ENCODE measurements around the gene ARVCF.

The ARVCF gene

DNA sequence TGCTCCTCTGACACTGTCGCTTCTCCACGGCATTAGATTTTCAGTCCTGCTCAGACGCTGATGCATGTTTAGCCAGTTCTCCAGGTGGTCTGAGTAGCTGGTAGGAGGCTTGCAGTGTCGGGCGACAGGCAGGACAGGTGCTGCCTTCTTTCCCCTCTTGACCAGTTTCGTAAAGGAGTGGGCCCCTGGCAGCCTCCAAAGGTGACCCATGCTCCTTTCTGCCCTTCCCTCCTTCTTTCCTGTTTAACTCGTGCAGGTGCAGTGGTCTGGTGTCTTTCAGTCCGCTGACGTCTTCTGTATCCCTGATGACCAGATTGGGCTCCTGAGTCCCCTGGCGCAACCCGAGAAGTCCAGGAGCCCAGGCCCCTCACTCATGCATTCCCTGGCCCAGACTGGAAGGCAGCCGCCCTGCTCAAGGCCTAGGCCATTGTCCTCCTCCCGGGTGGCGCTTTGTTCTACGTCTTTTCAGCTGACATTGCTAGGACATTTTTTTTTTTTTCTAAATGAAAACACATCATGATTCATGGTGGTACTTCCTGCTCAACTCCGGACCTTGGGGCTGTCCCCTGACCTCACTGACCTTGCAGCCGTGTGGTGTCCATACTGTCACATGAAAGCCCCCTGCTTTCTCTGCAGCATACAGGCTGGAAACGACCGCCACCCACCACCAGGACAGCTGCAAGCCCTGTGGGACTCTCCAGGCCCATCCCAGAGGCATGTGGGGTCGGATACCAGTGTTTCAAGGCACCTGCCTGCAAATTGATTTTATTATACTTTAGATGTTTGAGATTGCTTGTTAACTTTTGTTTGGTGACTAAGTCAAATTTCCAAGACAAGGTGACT is 49.5 kb downstream of the ARVCF start:
- Histone ChIP-seq H3K27ac (ENCODE audit: insufficient read depth, low read length, poor library complexity, severe bottlenecking) (no peak overlapping the region), H3K4me3 (ENCODE audit: insufficient read depth, low read depth, low read length, poor library complexity, severe bottlenecking) (no peak overlapping the region), H3K36me3 (ENCODE audit: control insufficient read depth, insufficient read depth, low read length) (peaks cover 4% of the 10 kb centered on the region), H3K4me1 (ENCODE audit: control insufficient read depth, insufficient read depth, low read length, poor library complexity, severe bottlenecking) (peaks cover 4% of the 10 kb centered on the region), H3K27me3 (replicated peaks; ENCODE audit: control insufficient read depth, insufficient read depth, low read length, poor library complexity, severe bottlenecking) (no peaks in the 10 kb centered on the region), H3K9me3 (ENCODE audit: control insufficient read depth, low read length) (no peaks in the 10 kb centered on the region)
- no peak for DNase-seq

DNA sequence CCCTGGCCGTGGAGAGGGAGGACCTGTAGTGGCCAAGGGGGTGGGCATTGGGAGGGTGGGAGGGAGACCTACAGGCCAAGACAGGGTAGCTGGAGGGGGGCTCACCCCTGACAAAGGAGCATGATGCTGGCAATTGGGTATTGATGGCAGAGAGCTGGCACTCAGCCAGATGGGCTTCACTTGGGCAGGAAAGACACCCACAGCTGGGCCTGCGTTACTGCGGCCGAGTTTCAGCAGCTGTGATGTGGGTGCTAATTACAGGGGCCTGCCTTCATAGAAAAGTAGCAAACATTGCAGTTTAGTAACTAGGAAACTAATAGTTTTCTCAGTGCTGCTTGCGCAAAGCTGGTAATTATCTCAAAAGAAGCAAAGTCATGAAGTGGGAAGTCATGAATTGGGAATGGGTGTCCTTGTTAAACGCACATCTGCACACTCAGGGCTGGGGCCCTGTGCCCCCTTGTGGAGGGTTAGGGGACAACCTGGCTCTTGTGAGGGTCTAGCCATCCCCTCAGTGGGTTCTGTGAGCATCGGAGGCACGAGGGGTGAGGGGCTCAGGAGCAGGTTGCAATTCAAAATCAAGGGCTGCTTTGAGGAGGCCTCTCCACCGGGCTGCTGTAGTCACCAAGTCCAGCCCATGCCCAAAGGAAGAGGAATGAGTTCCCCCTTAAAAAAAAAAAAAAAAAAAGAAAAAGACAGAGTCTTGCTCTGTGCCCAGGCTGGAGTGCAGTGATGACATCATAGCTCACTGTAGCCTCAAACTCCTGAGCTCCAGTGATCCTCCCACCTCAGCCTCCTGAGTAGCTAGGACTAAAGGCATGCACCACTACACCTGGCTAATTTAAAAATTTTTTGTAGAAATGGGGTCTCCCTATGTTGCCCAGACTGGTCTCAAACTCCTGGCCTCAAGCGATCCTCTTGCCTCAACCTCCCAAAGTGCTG is 50.6 kb downstream of the ARVCF start:
- no peaks in the 10 kb centered on the region for H3K9me3 ChIP-seq (ENCODE audit: control insufficient read depth, low read length)
- no peak for DNase-seq
- peaks cover 4% of the 10 kb centered on the region for H3K4me1 ChIP-seq (ENCODE audit: control insufficient read depth, insufficient read depth, low read length, poor library complexity, severe bottlenecking)
- H3K27ac ChIP-seq (ENCODE audit: insufficient read depth, low read length, poor library complexity, severe bottlenecking) = no peak overlapping the region
- no peak overlapping the region for H3K4me3 ChIP-seq (ENCODE audit: insufficient read depth, low read depth, low read length, poor library complexity, severe bottlenecking)
- H3K36me3 ChIP-seq (ENCODE audit: control insufficient read depth, insufficient read depth, low read length) = peaks cover 4% of the 10 kb centered on the region
- H3K27me3 ChIP-seq (replicated peaks; ENCODE audit: control insufficient read depth, insufficient read depth, low read length, poor library complexity, severe bottlenecking) = no peaks in the 10 kb centered on the region

DNA sequence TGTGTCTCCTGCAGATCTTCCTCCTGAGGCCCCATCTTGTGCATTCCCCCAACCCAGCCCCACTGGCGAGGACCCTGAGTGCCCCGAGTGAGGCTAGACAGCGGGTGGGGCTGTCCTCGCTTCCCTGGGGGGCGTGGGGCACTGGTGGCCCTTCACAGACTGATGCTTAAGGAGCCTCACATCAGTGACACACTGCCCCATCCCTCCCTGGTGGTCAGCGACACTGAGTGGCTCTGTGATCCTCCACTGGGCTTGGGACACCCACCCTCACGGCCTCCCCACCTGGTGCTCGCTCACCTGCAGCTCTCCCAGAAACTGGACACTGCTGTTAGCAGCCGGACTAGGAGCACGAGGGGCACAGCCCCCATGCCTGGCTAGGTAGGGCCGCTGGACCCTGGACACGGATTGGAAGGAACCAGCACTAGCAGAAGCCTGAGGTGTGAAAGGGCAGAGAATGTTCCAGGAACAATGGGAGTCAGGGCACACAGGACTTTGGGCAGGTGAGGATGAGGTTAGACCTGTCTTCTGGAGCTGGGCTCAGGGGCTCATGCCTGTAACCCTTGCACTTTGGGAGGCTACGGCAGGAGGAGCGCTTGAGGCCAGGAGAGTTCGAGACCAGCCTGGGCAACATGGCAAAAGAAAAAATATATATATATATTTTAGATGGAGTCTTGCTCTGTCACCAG is 51.8 kb downstream of the ARVCF start:
- Histone ChIP-seq H3K4me3 (ENCODE audit: insufficient read depth, low read depth, low read length, poor library complexity, severe bottlenecking) (no peak overlapping the region), H3K4me1 (ENCODE audit: control insufficient read depth, insufficient read depth, low read length, poor library complexity, severe bottlenecking) (no peaks in the 10 kb centered on the region), H3K9me3 (ENCODE audit: control insufficient read depth, low read length) (no peaks in the 10 kb centered on the region), H3K36me3 (ENCODE audit: control insufficient read depth, insufficient read depth, low read length) (peaks cover 4% of the 10 kb centered on the region), H3K27me3 (replicated peaks; ENCODE audit: control insufficient read depth, insufficient read depth, low read length, poor library complexity, severe bottlenecking) (no peaks in the 10 kb centered on the region), H3K27ac (ENCODE audit: insufficient read depth, low read length, poor library complexity, severe bottlenecking) (no peak overlapping the region)
- DNase-seq = no peak

DNA sequence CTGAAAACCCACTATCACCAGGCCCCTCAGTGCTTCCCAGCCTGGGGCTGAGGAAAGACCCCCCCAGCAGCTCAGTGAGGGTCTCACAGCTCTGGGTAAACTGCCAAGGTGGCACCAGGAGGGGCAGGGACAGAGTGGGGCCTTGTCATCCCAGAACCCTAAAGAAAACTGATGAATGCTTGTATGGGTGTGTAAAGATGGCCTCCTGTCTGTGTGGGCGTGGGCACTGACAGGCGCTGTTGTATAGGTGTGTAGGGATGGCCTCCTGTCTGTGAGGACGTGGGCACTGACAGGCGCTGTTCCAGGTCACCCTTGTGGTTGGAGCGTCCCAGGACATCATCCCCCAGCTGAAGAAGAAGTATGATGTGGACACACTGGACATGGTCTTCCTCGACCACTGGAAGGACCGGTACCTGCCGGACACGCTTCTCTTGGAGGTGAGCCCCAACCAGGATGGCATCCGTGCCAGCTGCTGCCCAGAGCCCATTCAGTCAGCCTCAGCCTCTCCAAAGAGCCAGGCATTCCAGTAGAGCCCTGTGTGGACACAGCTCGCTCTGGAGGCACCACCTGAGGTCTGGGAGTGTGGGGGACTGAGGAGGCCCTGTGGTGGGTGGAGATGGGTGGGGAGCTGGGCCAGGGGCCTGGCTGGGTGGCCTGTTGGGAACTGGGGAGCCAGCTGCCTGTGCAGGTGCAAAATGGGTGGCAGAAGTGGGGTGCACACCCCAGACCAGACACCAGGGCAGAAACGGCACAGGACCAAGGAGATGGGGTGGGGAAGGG is 52.6 kb downstream of the ARVCF start:
- Histone ChIP-seq H3K9me3 (ENCODE audit: control insufficient read depth, low read length) (no peaks in the 10 kb centered on the region), H3K4me1 (ENCODE audit: control insufficient read depth, insufficient read depth, low read length, poor library complexity, severe bottlenecking) (no peaks in the 10 kb centered on the region), H3K27ac (ENCODE audit: insufficient read depth, low read length, poor library complexity, severe bottlenecking) (no peak overlapping the region), H3K4me3 (ENCODE audit: insufficient read depth, low read depth, low read length, poor library complexity, severe bottlenecking) (no peak overlapping the region), H3K27me3 (replicated peaks; ENCODE audit: control insufficient read depth, insufficient read depth, low read length, poor library complexity, severe bottlenecking) (no peaks in the 10 kb centered on the region), H3K36me3 (ENCODE audit: control insufficient read depth, insufficient read depth, low read length) (peaks cover 4% of the 10 kb centered on the region)
- DNase-seq = no peak

DNA sequence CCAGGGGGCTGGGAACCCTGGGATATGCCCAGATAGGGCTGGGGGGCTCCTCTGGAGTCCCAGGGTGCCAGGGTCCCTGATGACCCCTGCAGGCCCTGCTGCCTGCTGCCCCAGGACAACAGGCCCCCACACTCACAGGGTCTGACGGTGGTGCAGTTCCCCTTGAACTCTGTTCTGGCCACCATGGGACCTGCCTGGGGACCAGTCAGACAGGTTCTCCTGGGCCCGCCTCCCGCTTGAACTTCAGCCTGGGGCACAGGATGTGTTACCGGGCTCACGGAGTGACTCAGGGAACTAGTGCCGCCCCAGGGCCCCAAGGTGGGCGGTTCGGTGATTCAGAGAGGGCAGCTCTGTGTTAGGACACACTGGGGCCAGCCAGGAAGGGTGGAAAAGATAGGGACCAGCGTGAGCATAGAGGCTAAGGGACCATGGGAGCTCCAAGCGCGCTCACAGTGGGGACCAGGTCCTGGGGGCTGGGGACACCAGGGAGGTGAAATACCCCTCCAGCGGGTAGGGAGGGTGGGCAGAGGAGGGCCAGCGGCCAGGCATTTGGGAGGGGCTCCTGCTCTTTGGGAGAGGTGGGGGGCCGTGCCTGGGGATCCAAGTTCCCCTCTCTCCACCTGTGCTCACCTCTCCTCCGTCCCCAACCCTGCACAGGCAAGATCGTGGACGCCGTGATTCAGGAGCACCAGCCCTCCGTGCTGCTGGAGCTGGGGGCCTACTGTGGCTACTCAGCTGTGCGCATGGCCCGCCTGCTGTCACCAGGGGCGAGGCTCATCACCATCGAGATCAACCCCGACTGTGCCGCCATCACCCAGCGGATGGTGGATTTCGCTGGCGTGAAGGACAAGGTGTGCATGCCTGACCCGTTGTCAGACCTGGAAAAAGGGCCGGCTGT is 53.5 kb downstream of the ARVCF start:
- Histone ChIP-seq H3K27me3 (replicated peaks; ENCODE audit: control insufficient read depth, insufficient read depth, low read length, poor library complexity, severe bottlenecking) (no peaks in the 10 kb centered on the region), H3K27ac (ENCODE audit: insufficient read depth, low read length, poor library complexity, severe bottlenecking) (no peak overlapping the region), H3K36me3 (ENCODE audit: control insufficient read depth, insufficient read depth, low read length) (peaks cover 4% of the 10 kb centered on the region), H3K4me1 (ENCODE audit: control insufficient read depth, insufficient read depth, low read length, poor library complexity, severe bottlenecking) (no peaks in the 10 kb centered on the region), H3K4me3 (ENCODE audit: insufficient read depth, low read depth, low read length, poor library complexity, severe bottlenecking) (no peak overlapping the region), H3K9me3 (ENCODE audit: control insufficient read depth, low read length) (no peaks in the 10 kb centered on the region)
- DNase-seq = no peak

DNA sequence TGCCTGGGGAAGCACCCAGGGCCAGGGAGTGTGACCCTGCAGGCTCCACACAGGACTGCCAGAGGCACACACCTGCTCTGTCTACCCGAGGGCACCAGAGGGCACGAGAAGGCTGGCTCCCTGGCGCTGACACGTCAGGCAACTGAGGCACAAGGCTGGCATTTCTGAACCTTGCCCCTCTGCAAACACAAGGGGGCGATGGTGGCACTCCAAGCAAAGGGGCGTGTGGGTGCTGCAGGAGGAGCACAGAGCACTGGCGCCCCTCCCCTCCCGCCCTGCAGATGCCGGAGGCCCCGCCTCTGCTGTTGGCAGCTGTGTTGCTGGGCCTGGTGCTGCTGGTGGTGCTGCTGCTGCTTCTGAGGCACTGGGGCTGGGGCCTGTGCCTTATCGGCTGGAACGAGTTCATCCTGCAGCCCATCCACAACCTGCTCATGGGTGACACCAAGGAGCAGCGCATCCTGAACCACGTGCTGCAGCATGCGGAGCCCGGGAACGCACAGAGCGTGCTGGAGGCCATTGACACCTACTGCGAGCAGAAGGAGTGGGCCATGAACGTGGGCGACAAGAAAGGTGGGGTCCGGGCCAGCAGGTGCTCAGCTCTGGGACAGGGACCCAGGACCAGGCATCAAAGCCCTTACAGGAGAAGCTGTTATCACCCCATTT is 54.2 kb downstream of the ARVCF start:
- H3K27me3 ChIP-seq (replicated peaks; ENCODE audit: control insufficient read depth, insufficient read depth, low read length, poor library complexity, severe bottlenecking) = no peaks in the 10 kb centered on the region
- H3K27ac ChIP-seq (ENCODE audit: insufficient read depth, low read length, poor library complexity, severe bottlenecking) = no peak overlapping the region
- no peak overlapping the region for H3K4me3 ChIP-seq (ENCODE audit: insufficient read depth, low read depth, low read length, poor library complexity, severe bottlenecking)
- no peaks in the 10 kb centered on the region for H3K4me1 ChIP-seq (ENCODE audit: control insufficient read depth, insufficient read depth, low read length, poor library complexity, severe bottlenecking)
- no peaks in the 10 kb centered on the region for H3K9me3 ChIP-seq (ENCODE audit: control insufficient read depth, low read length)
- H3K36me3 ChIP-seq (ENCODE audit: control insufficient read depth, insufficient read depth, low read length) = peaks cover 4% of the 10 kb centered on the region
- peak in 2 of 3 donors; percentile 31 to 33 for DNase-seq

DNA sequence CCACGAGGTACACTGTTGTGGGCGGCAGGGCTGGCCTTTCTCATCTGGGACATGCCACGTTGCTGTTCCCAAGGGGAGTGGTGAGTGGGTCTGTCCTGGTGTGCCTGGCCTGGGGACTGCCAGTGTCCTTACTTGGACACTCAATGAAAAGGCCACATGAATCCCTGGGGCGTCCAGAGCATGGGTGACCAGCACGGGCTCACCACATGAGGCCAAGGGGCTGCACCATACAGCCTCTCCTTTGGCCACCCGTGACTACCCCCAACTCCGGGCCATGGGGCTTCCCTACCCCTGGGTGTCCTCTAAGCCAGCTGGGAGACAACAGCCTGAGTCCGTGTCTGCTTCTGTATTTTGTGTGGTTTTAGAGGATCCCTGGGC is 54.8 kb downstream of the ARVCF start:
- no peaks in the 10 kb centered on the region for H3K4me1 ChIP-seq (ENCODE audit: control insufficient read depth, insufficient read depth, low read length, poor library complexity, severe bottlenecking)
- no peak overlapping the region for H3K4me3 ChIP-seq (ENCODE audit: insufficient read depth, low read depth, low read length, poor library complexity, severe bottlenecking)
- no peaks in the 10 kb centered on the region for H3K27me3 ChIP-seq (replicated peaks; ENCODE audit: control insufficient read depth, insufficient read depth, low read length, poor library complexity, severe bottlenecking)
- peaks cover 3% of the 10 kb centered on the region for H3K36me3 ChIP-seq (ENCODE audit: control insufficient read depth, insufficient read depth, low read length)
- H3K9me3 ChIP-seq (ENCODE audit: control insufficient read depth, low read length) = no peaks in the 10 kb centered on the region
- DNase-seq = no peak
- H3K27ac ChIP-seq (ENCODE audit: insufficient read depth, low read length, poor library complexity, severe bottlenecking) = no peak overlapping the region

DNA sequence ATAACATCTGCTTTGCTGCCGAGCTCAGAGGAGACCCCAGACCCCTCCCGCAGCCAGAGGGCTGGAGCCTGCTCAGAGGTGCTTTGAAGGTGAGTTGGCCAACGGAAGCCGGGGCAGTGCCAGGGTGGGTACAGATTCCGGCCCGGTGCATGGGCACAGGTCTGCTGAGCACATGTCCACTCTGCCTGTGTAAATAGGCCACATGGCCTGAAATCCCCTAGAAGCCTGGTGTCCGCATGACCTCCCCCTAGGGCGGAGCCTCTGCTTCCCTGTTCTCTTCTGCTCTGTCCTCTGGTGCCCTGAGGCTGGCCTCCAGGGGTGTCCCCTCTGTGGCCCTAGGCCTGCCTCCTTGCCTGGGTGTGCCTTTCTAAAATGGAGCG is 55.4 kb downstream of the ARVCF start:
- Histone ChIP-seq H3K4me1 (ENCODE audit: control insufficient read depth, insufficient read depth, low read length, poor library complexity, severe bottlenecking) (no peaks in the 10 kb centered on the region), H3K27ac (ENCODE audit: insufficient read depth, low read length, poor library complexity, severe bottlenecking) (no peak overlapping the region), H3K36me3 (ENCODE audit: control insufficient read depth, insufficient read depth, low read length) (no peaks in the 10 kb centered on the region), H3K27me3 (replicated peaks; ENCODE audit: control insufficient read depth, insufficient read depth, low read length, poor library complexity, severe bottlenecking) (no peaks in the 10 kb centered on the region), H3K9me3 (ENCODE audit: control insufficient read depth, low read length) (no peaks in the 10 kb centered on the region), H3K4me3 (ENCODE audit: insufficient read depth, low read depth, low read length, poor library complexity, severe bottlenecking) (no peak overlapping the region)
- no peak for DNase-seq

All from effector memory CD4-positive, alpha-beta T cell (primary cell).